NCI-H446 treated with DMSO at 0.1 percent for 48 hours (cell line): ENCODE measurements around the gene SPATA16.
"Not testable (repeated sequence)": the region's sequence is repeated elsewhere in the genome, so short reads cannot be mapped to it uniquely, and the experiment has no call there.

Experiments
- DNase-seq: peaks from one replicate; lab custom pipeline; 2025; lab: John Stamatoyannopoulos, UW

Gene SPATA16

GRCh38 chr3:173064631-173065030 lies 76.4 kb downstream of the SPATA16 start:
- DNase-seq: no peak

DNA sequence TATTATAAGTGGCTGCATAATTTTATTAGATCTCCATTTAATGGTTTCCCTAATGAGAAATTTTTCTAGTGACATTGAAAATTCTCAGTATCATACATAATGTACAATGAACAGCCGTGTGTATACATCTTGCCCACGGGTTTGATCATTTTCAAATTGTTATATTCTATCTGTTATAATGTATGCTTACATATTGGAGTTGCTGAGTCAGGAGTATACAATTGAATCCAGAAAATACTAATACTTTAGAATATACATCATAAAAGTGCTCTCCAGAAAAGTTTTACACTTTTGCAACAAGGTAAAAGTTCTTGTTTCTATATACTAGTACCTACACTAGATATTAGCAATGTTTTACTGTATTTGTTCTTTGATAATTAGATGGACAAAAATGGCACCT lies 82.8 kb downstream of the SPATA16 start:
- no peak for DNase-seq

DNA sequence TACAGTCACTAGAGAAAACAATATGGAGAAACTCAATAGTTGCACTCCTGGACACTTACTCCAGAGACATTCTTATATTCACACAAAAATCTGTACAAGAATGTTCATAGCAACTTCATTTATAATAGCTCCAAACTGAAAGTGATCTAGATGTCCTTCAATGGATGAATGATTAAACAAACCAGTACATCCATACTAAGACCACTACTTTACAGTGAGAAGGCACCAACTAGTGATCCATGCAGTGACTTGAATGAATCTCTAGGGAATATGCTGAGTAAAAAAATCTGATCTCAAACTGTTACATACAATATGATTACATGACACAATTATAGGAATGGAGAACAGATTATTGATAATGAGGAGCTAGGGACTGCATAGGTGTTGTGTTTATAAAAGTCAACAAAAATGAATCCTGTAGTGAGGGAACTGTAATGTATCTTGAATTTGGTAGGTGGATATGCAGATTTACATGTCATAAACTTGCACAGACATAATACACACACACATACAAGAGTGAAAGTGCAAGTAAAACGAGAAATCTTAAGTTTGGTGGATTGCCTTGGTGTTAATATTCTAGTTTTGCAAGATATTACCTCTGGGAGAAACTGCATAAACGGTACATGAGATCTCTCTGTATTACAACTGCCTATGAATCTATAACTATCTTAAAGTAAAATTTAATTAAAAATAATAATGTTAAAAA lies 85.7 kb downstream of the SPATA16 start:
- DNase-seq: no peak

DNA sequence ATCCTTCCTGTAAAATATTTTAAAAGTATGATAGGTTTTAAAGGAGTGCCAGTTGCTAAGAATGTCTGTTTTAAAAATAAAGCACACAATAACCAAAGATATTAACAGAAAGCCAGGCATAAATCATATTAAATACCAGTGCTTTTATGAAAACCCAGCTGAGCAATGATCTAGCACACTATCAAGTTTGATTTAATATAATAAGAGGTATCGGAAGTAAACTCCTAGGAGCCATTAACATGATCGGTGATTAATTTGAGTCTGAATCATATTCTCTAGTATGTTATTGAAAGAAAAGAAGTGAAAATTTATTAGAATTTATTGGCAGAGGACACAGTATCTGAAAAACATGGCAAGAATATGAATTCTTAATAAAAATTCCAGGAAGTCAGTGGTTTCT lies 91.7 kb downstream of the SPATA16 start:
- DNase-seq: no peak

GRCh38 chr3:173045770-173046382 lies 95.2 kb downstream of the SPATA16 start:
- DNase-seq: no peak

DNA sequence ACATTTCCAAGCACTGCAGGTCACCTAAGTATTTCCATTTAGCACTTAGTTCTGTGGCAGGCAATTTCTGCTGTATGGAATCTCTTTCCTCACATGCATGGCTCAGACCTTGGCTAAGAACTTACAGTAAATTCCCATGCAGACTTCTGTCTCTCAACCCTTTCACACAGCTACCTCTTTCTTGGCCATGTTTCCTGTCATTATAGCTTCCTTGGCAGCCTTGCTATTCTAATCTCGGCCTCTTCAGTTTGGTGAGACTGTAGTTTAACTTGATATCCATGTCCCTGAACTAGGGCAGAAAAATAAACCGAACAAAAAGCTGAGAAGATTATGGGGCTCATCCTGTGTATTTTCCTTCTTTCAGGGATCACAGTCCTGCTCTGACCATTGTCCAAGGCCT lies 96.0 kb downstream of the SPATA16 start:
- no peak for DNase-seq

GRCh38 chr3:173043757-173044156 lies 97.3 kb downstream of the SPATA16 start:
- DNase-seq: no peak

DNA sequence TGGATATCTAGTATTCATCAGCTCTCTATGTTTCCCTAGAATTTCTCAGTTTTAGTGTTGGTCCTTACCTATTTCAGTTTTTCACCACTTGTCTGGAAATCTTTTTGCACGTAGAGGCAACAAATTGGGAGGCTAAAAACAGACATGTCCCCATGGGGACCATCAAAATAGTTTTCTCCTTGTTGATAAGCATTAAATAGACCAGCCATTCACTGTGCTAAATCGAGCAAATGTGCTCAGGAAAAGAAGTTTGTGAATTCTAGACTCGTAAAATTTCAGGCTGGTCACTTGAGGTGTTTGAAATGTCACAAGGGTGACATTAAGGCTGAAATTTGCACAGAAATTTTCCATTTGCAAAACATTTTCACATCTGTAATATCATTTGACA lies 102.6 kb downstream of the SPATA16 start:
- no peak for DNase-seq

- no peak for DNase-seq
Measured at GRCh38 chr3:173037840-173038483, 103.1 kb downstream of the SPATA16 start.

DNA sequence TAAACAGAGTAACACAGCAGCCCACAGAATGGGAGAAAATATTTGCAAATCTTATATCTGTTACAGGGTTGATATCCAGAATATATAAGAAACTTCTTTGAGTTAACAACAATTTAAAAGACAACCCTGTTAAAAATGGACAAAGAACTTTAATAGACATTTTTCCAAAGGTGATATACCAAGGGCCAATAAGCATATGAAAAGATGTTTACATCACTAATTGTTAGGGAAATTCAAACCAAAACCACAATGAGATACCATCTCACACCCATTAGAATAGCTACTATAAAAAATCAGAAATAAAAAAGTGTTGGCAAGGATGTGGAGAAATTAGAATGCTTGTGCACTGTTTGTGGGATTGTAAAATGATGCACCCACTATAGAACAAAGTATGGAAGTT lies 110.8 kb downstream of the SPATA16 start:
- no peak for DNase-seq

- DNase-seq: no peak
Measured at GRCh38 chr3:173028351-173028750, 112.7 kb downstream of the SPATA16 start.

DNA sequence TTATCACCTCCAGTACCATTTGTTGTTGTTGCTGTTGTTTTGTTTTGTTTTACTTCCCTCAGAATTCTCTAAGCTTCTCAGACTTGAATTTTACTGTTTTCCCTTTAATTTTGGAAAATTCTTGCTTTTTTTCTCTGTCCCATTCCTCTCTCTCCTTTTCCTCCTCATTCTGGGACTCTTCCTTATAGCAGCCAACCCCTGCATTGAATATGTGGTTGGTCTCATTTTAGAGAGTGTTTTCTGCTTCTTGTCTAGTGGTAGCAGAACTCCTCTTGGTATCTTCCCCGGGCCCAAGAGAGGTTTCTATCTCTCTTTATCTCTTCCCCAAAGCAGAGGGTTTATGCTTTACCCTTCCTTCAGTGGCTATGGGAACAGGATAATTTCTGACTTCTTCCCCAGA lies 113.6 kb downstream of the SPATA16 start:
- DNase-seq: no peak

- no peak for DNase-seq
Measured at GRCh38 chr3:173025941-173026340, 115.1 kb downstream of the SPATA16 start.

DNA sequence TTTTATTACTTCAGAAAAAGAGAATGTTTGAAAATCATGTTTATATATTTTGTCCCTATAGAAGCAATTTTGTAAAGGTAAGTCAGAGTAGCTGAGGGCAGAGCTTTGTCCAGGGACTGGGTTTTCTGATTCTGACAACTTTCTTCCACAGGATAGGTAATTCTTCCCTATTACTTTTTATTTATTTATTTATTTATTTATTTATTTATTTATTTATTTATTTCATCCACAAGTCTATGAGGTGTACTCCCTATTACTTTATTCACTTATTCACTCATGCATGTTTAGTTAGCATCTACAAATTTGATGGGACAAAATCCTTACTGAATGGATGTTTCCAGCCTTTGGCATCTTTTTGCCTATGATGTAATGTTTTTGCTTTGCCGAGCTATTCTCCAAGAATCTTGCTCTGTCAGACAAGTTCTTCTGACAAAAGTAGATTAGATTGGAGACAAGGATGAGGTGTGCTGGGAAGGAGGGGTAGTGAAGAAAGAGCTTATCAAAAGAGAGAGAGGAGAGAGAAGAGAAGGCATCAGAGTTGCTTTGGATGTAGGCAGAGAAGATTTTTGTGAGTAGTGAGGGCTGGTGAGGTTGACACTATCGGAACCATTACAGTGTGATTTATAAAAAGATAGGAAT lies 119.4 kb downstream of the SPATA16 start:
- no peak for DNase-seq

DNA sequence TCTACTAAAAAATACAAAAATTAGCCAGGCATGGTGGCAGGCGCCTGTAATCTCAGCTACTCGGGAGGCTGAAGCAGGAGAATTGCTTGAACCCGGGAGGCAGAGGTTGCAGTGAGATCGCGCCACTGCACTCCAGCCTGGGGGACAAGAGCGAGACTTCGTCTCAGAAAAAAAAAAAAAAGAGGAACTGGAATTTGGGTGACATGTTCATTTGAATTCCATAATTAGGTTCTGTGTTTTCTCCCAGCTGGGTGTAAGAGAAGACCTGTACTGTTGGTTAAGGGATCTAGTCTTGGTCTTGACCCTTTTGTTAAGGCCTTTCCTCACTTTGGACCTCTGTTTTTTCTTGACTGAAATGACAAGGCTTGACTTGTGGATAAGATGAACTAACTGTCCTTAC lies 120.9 kb downstream of the SPATA16 start:
- DNase-seq: not testable (repeated sequence)

DNA sequence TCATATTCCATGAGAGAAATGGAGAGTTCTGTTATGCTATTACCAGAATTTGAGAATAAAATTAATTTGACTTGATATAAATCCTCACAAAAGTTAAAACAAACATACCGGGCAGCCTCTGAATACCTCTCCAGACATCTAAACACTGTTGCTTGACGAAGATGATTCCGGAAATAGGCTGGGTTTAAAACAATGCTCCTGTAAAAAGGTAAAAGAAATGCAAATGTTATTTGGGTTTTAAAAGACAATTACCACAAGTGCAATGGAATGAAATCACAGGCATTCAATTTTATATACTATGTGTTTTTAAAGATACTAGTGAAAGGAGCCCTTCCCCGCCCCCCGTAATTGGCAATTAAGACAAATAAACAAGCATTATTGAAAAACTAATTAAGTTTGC lies 121.7 kb downstream of the SPATA16 start:
- DNase-seq: no peak

DNA sequence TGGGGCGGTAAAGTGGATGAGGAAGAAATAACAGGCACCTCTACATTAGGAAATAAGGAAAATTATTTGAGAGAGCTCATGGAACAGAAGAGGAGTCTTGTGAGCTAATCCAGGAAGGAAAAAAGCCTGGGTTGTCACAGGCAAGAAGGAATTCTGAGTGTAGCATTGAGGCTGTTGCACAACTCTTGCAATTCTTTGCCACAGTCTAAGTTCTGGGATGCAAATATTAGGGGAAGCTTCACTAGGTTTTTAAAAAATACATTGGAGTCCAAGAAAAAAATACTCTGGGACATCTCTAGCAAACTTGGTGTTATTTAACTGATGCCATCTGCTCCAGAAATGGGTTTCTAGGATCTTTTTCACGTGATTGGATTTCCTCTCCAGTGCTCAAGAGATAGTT lies 122.3 kb downstream of the SPATA16 start:
- no peak for DNase-seq

- no peak for DNase-seq
Measured at GRCh38 chr3:173013219-173013832, 127.7 kb downstream of the SPATA16 start.

GRCh38 chr3:173009410-173009809 lies 131.6 kb downstream of the SPATA16 start:
- DNase-seq: no peak

DNA sequence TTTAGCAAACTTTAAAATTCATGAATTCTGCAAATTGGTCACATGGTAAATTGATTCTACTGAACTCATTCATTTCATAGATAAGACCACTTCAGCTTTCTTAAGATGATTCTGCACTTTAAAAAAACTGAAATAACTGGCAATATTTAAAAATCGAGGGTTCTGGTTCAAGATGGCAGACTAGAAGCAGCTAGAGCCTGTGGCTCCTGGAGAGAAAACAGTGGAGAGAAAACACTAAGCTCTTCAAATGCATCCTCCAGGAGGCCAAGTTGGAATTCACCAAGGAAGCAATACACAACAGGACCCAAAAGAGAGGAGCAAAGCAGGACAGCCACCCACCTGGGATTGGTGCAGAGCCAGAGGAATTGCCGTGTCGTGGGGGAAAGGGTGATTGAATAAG lies 132.1 kb downstream of the SPATA16 start:
- no peak for DNase-seq

- DNase-seq: no peak
Measured at GRCh38 chr3:173007079-173007723, 133.8 kb downstream of the SPATA16 start.

DNA sequence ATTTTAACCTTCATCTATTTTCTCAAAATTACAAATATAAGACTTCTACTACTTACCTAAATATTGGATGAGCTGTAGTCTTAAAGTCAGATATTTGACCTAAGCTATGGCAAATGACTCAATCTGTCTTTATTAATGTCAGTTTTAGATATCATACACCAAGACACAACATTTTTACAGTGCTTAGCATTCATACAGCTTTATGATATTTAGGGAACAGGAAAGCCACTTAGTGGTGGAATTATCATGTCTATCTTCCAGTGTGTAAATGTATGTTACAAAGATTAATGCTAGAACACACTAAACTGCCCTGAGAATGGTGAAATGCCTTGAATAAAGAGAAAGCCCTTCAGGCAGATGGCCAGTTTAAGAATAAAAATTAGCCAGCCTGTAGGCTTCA lies 135.0 kb downstream of the SPATA16 start:
- no peak for DNase-seq
